Liver (tissue), 9 donors: ENCODE data around the gene LPAR3. TPM values are rescaled to one million over a fixed set of nuclear protein-coding genes. Genes with fewer than 3 reads are reported as not detected.

Source experiments
- DNase-seq: peaks from one replicate; pipeline ENCODE4 v3.0.0-alpha.2; 2017; ENCODE audit warnings: low spot score
- H3K27ac ChIP-seq, 2 donors: one replicate each; pipeline ENCODE4 v1.7.0; 2013; ENCODE audit warnings: inconsistent platforms in 2 of 2, low read length in 2 of 2, control low read depth in 1 of 2, low read depth in 1 of 2, mild to moderate bottlenecking in 1 of 2
- H3K27me3 ChIP-seq, 4 donors: one replicate each; pipeline versions ENCODE4 v1.6.1 to v1.7.0; 2013; ENCODE audit warnings: low read length in 3 of 4, inconsistent platforms in 1 of 4, mild to moderate bottlenecking in 1 of 4, moderate library complexity in 1 of 4; ENCODE audit not compliant: control insufficient read depth in 4 of 4, insufficient read depth in 4 of 4
- H3K36me3 ChIP-seq, 4 donors: one replicate each; pipeline versions ENCODE4 v1.6.1 to v1.7.0; 2013; ENCODE audit warnings: low read length in 3 of 4, mild to moderate bottlenecking in 3 of 4, low read depth in 1 of 4, moderate library complexity in 1 of 4; ENCODE audit not compliant: control insufficient read depth in 4 of 4, insufficient read depth in 3 of 4
- H3K4me1 ChIP-seq, 4 donors: one replicate each; pipeline versions ENCODE4 v1.6.1 to v1.7.0; 2013; ENCODE audit warnings: low read length in 3 of 4, mild to moderate bottlenecking in 3 of 4, moderate library complexity in 1 of 4; ENCODE audit not compliant: control insufficient read depth in 4 of 4, insufficient read depth in 4 of 4
- H3K4me3 ChIP-seq, 3 donors: one replicate each; pipeline versions ENCODE4 v1.6.1 to v1.7.0; 2013; ENCODE audit warnings: low read length in 3 of 3, control low read depth in 1 of 3, low read depth in 1 of 3, mild to moderate bottlenecking in 1 of 3
- H3K9ac ChIP-seq, 2 donors: one replicate each; pipeline ENCODE4 v1.7.0; 2013; ENCODE audit warnings: low read length in 2 of 2, mild to moderate bottlenecking in 2 of 2, moderate library complexity in 2 of 2, control low read depth in 1 of 2, low read depth in 1 of 2
- H3K9me3 ChIP-seq, 4 donors: one replicate each; pipeline versions ENCODE4 v1.6.1 to v1.7.0; 2013; ENCODE audit warnings: low read length in 3 of 4; ENCODE audit not compliant: control insufficient read depth in 4 of 4
- FOXA2 ChIP-seq: IDR thresholded peaks from 2 replicates; pipeline ENCODE4 v1.6.1; 2016; ENCODE audit warnings: antibody characterized with exemption
- GABPA ChIP-seq, 2 donors: IDR thresholded peaks in 1 of 2; conservative IDR thresholded peaks in 1 of 2; 2 replicates each; pipeline ENCODE4 v1.6.1; 2016; ENCODE audit warnings: antibody characterized with exemption in 2 of 2, mild to moderate bottlenecking in 1 of 2, moderate library complexity in 1 of 2
- JUND ChIP-seq, 2 donors: IDR thresholded peaks; 2 replicates each; pipeline ENCODE4 v1.6.1; 2016; ENCODE audit warnings: antibody characterized with exemption in 2 of 2
- NR2F2 ChIP-seq: IDR thresholded peaks from 2 replicates; pipeline ENCODE4 v1.6.1; 2016; ENCODE audit warnings: antibody characterized with exemption
- RAD21 ChIP-seq, 2 donors: IDR thresholded peaks; 2 replicates each; pipeline ENCODE4 v1.6.1; 2016; ENCODE audit warnings: antibody characterized with exemption in 2 of 2, mild to moderate bottlenecking in 2 of 2
- YY1 ChIP-seq: IDR thresholded peaks from 2 replicates; pipeline ENCODE4 v1.6.1; 2016; ENCODE audit warnings: antibody characterized with exemption, mild to moderate bottlenecking
- ZBTB33 ChIP-seq: IDR thresholded peaks from 2 replicates; pipeline ENCODE4 v1.6.1; 2016; ENCODE audit warnings: antibody characterized with exemption
- WGBS: extraction: QIAGEN DNeasy Blood & Tissue Kit; methylation state at CpG from one replicate; pipeline ENCODE4 v1.1.7; 2013; 5-methylcytosine and 5-hydroxymethylcytosine counted together
- polyA plus RNA-seq, 2 donors: library from polyadenylated mRNA; stranded (reverse) in 1 of 2; unstranded in 1 of 2; fragments of 200-250 nt in 1 of 2; fragments of >200 nt in 1 of 2; fragmentation: Nextera tagmentation in 1 of 2; extraction: Ambion mirVana in 1 of 2; gene quantifications; one replicate each; pipeline versions ENCODE4 v1.2.1 to v1.2.3, GENCODE V29; 2013 to 2015
- total RNA-seq, 2 donors: library from RNA; depleted of rRNA; stranded (reverse); fragments of >200 nt; gene quantifications; one replicate each; pipeline ENCODE4 v1.2.3, GENCODE V29; 2014
- TF ChIP-seq, protein P1 (sequence below): IDR thresholded peaks from 2 replicates; pipeline ENCODE4 v1.6.1; 2016; ENCODE audit warnings: antibody characterized with exemption, mild to moderate bottlenecking
- TF ChIP-seq, protein P2 (sequence below): IDR thresholded peaks from 2 replicates; pipeline ENCODE4 v1.6.1; 2016; ENCODE audit warnings: antibody characterized with exemption
- donor health status: healthy.
- donor health status: healthy.
- donor health status: healthy.
- donor health status: healthy.
- donor health status: healthy.

The LPAR3 gene
- total and polyA plus RNA-seq, 4 donors = 0.56 TPM; not detected in 3

GRCh38 chr1:84803604-84804003 lies 89.4 kb downstream of the LPAR3 start (continued):
- no peak for TF ChIP-seq ZBTB33

DNA sequence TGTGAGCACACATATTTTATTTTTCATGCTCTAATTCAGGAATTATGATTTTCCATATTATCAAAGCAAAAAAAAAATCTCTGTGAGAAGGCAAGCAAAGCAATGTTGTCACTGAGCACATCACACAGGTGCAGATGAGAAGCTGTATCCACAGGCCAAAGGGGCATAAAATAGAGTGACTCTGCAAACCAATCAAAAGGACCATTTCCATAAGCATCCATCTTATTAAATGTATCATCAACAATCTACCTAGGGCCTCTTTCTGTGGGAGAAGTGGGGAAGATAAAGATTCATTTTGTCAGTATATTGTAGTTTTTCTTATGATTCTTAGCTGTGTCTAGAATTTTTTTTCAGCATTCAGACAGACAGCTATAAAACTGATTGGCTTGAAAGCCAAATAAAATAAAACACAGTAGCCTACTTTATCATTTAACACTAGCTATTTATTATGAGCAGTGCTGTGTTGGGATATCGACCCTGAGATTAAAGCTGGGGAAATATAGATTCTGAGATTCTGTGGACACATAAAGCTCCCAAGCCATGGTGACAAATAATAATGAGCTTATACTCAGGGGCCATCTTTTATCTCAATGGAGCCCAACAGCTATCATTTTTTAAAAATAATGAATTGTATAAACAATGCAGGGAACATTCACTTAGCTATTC lies 90.3 kb downstream of the LPAR3 start:
- no peaks in the 10 kb centered on the region for H3K9me3 ChIP-seq
- H3K4me3 ChIP-seq = no peak overlapping the region
- no peak overlapping the region for H3K27ac ChIP-seq
- H3K36me3 ChIP-seq = no peaks in the 10 kb centered on the region
- 74% methylated on average over 1 of the region's 1 CpG for WGBS
- H3K4me1 ChIP-seq = no peaks in the 10 kb centered on the region
- TF ChIP-seq RAD21 (IDR thresholded peaks at IDR 0.05) (no peak), GABPA (IDR thresholded peaks at IDR 0.05 in 1 of 2, conservative IDR thresholded peaks at IDR 0.05 in 1 of 2) (no peak)
- TF ChIP-seq, protein P1, sequence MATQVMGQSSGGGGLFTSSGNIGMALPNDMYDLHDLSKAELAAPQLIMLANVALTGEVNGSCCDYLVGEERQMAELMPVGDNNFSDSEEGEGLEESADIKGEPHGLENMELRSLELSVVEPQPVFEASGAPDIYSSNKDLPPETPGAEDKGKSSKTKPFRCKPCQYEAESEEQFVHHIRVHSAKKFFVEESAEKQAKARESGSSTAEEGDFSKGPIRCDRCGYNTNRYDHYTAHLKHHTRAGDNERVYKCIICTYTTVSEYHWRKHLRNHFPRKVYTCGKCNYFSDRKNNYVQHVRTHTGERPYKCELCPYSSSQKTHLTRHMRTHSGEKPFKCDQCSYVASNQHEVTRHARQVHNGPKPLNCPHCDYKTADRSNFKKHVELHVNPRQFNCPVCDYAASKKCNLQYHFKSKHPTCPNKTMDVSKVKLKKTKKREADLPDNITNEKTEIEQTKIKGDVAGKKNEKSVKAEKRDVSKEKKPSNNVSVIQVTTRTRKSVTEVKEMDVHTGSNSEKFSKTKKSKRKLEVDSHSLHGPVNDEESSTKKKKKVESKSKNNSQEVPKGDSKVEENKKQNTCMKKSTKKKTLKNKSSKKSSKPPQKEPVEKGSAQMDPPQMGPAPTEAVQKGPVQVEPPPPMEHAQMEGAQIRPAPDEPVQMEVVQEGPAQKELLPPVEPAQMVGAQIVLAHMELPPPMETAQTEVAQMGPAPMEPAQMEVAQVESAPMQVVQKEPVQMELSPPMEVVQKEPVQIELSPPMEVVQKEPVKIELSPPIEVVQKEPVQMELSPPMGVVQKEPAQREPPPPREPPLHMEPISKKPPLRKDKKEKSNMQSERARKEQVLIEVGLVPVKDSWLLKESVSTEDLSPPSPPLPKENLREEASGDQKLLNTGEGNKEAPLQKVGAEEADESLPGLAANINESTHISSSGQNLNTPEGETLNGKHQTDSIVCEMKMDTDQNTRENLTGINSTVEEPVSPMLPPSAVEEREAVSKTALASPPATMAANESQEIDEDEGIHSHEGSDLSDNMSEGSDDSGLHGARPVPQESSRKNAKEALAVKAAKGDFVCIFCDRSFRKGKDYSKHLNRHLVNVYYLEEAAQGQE = no peak
- H3K9ac ChIP-seq = no peak overlapping the region
- no peaks in the 10 kb centered on the region for H3K27me3 ChIP-seq
- DNase-seq = no peak

GRCh38 chr1:84800090-84801073 lies 92.6 kb downstream of the LPAR3 start:
- DNase-seq = no peak
- Histone ChIP-seq H3K36me3 (no peaks in the 10 kb centered on the region), H3K27ac (no peak overlapping the region), H3K9me3 (no peaks in the 10 kb centered on the region), H3K4me1 (no peaks in the 10 kb centered on the region), H3K9ac (no peak overlapping the region), H3K4me3 (no peak overlapping the region), H3K27me3 (no peaks in the 10 kb centered on the region)
- WGBS = 79% methylated on average over 7 of the region's 7 CpGs
- TF ChIP-seq FOXA2 (no peak), YY1 (no peak), NR2F2 (no peak), JUND (IDR thresholded peaks at IDR 0.05) (no peak)
- TF ChIP-seq, protein P2, sequence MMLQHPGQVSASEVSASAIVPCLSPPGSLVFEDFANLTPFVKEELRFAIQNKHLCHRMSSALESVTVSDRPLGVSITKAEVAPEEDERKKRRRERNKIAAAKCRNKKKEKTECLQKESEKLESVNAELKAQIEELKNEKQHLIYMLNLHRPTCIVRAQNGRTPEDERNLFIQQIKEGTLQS = no peak
